SU-DHL-6 (cell line): ENCODE measurements around the gene AQP4.

Experiments
- H2AFZ ChIP-seq: fragments of 200-600 bp; sonication (generic); 2 replicates; pipeline ENCODE4 v1.6.1; 2014; ENCODE audit warnings: low read depth, mild to moderate bottlenecking, moderate library complexity, mixed read lengths, antibody characterized with exemption, low read length; ENCODE audit not compliant: severe bottlenecking
- H3F3A ChIP-seq: fragments of 200-600 bp; shearing (Covaris generic); 2 replicates; pipeline ENCODE4 v1.6.0; 2016; ENCODE audit warnings: antibody characterized with exemption, mild to moderate bottlenecking; ENCODE audit not compliant: insufficient read depth
- H3K27ac ChIP-seq: fragments of 200-600 bp; sonication (generic); 2 replicates; pipeline ENCODE4 v1.5.1; 2016; ENCODE audit warnings: low read depth, mild to moderate bottlenecking, low read length, moderate library complexity, mixed read lengths
- H3K27me3 ChIP-seq: fragments of 200-600 bp; sonication (generic), shearing (Covaris generic); 2 replicates; pipeline ENCODE4 v1.6.0; 2014; ENCODE audit warnings: mild to moderate bottlenecking, low read length
- H3K36me3 ChIP-seq: fragments of 200-600 bp; sonication (generic); 2 replicates; pipeline ENCODE4 v1.6.1; 2014; ENCODE audit warnings: mild to moderate bottlenecking, low read length, mixed read lengths
- H3K4me2 ChIP-seq: fragments of 300-600, 200-600 bp; shearing (Covaris generic), sonication (generic); 2 replicates; pipeline ENCODE4 v1.6.0; 2014; ENCODE audit warnings: low read length, low read depth, mild to moderate bottlenecking; ENCODE audit not compliant: poor library complexity, severe bottlenecking
- H3K4me3 ChIP-seq: fragments of 200-600 bp; sonication (generic); 2 replicates; pipeline ENCODE4 v1.5.1; 2014; ENCODE audit warnings: antibody characterized with exemption, low read length, mild to moderate bottlenecking, mixed read lengths; ENCODE audit not compliant: insufficient read depth, poor library complexity, severe bottlenecking
- H3K79me2 ChIP-seq: fragments of 200-600 bp; sonication (generic); 2 replicates; pipeline ENCODE4 v1.6.1; 2014; ENCODE audit warnings: mild to moderate bottlenecking, low read length, moderate library complexity; ENCODE audit not compliant: insufficient read depth
- H3K9ac ChIP-seq: fragments of 200-600 bp; sonication (generic); 2 replicates; pipeline ENCODE4 v1.7.0; 2014; ENCODE audit warnings: mild to moderate bottlenecking, low read length
- H3K9me2 ChIP-seq: fragments of 200-600 bp; sonication (generic); replicated peaks from 2 replicates; pipeline ENCODE4 v1.6.1; 2014; ENCODE audit warnings: low read length; ENCODE audit not compliant: insufficient read depth
- H3K9me3 ChIP-seq: fragments of 200-600 bp; sonication (generic); 2 replicates; pipeline ENCODE4 v1.6.1; 2014; ENCODE audit warnings: low read length, mixed read lengths; ENCODE audit not compliant: insufficient read depth
- H4K20me1 ChIP-seq: fragments of 200-600 bp; sonication (generic); 2 replicates; pipeline ENCODE4 v1.6.1; 2014; ENCODE audit warnings: low read depth, mild to moderate bottlenecking, antibody characterized with exemption, low read length, moderate library complexity, mixed read lengths
- EZH2phosphoT487 ChIP-seq: fragments of 200-600 bp; sonication (generic), shearing (Covaris generic); conservative IDR thresholded peaks from 2 replicates; pipeline ENCODE4 v1.6.1; 2018; ENCODE audit warnings: mild to moderate bottlenecking, antibody characterized with exemption, low read length, moderate library complexity, mixed read lengths
- TF ChIP-seq, protein P1 (sequence below): fragments of 200-600 bp; sonication (generic); IDR thresholded peaks from one replicate; pipeline ENCODE4 v1.5.1; 2017; ENCODE audit warnings: antibody characterized with exemption, mild to moderate bottlenecking, low read length, moderate library complexity; ENCODE audit not compliant: insufficient read depth, poor library complexity, severe bottlenecking

Gene AQP4

GRCh38 chr18:26821181-26821580 lies 44.3 kb downstream of the AQP4 start:
- H3K9me2 ChIP-seq: no peaks in the 10 kb centered on the region
- H3K79me2 ChIP-seq: no peaks in the 10 kb centered on the region
- no peaks in the 10 kb centered on the region for H4K20me1 ChIP-seq
- TF ChIP-seq, protein P1, sequence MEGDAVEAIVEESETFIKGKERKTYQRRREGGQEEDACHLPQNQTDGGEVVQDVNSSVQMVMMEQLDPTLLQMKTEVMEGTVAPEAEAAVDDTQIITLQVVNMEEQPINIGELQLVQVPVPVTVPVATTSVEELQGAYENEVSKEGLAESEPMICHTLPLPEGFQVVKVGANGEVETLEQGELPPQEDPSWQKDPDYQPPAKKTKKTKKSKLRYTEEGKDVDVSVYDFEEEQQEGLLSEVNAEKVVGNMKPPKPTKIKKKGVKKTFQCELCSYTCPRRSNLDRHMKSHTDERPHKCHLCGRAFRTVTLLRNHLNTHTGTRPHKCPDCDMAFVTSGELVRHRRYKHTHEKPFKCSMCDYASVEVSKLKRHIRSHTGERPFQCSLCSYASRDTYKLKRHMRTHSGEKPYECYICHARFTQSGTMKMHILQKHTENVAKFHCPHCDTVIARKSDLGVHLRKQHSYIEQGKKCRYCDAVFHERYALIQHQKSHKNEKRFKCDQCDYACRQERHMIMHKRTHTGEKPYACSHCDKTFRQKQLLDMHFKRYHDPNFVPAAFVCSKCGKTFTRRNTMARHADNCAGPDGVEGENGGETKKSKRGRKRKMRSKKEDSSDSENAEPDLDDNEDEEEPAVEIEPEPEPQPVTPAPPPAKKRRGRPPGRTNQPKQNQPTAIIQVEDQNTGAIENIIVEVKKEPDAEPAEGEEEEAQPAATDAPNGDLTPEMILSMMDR: no peak
- no peak for TF ChIP-seq EZH2phosphoT487
- H3K9ac ChIP-seq: no peak overlapping the region
- H3K27me3 ChIP-seq: no peaks in the 10 kb centered on the region
- no peak overlapping the region for H3K4me2 ChIP-seq
- peaks cover 10% of the 10 kb centered on the region; the same call in 1 of the 2 replicates for H3K9me3 ChIP-seq
- H3K4me3 ChIP-seq: no peak overlapping the region
- no peak overlapping the region for H2AFZ ChIP-seq
- H3K36me3 ChIP-seq: peaks cover 3% of the 10 kb centered on the region; the same call in 1 of the 2 replicates
- no peak overlapping the region for H3K27ac ChIP-seq
- H3F3A ChIP-seq: no peaks in the 10 kb centered on the region

DNA sequence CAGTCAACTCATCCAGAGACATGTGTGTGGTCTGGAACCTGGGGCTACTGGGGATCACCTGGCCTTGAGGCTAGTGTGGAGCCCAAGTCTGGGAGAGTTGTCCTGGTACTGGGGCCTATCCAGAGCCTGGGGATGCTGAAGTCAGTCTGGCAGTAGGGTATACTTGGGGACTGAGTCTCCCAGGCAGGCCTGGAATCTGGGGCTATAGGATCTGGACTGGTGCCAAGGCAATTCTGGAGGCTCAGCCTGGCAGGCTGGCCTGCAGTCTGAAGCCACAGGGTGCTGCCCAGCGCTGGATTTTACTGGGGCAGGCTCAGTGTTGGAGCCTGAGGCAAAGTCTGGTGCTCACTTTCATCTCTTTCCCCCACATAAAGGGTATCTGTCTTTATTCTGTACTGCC lies 46.5 kb downstream of the AQP4 start:
- Histone ChIP-seq H2AFZ (no peak overlapping the region), H3K9me3 (peaks cover 10% of the 10 kb centered on the region; the same call in 1 of the 2 replicates), H4K20me1 (no peaks in the 10 kb centered on the region), H3K9ac (no peak overlapping the region), H3K27me3 (no peaks in the 10 kb centered on the region), H3K4me3 (no peak overlapping the region), H3K4me2 (no peak overlapping the region), H3K36me3 (peaks cover 3% of the 10 kb centered on the region; the same call in 1 of the 2 replicates), H3K9me2 (no peaks in the 10 kb centered on the region), H3F3A (no peaks in the 10 kb centered on the region), H3K79me2 (no peaks in the 10 kb centered on the region), H3K27ac (no peak overlapping the region)
- TF ChIP-seq, protein P1: no peak
- TF ChIP-seq EZH2phosphoT487: no peak

GRCh38 chr18:26818461-26818860 lies 47.0 kb downstream of the AQP4 start:
- Histone ChIP-seq H4K20me1 (no peaks in the 10 kb centered on the region), H3K36me3 (peaks cover 3% of the 10 kb centered on the region; the same call in 1 of the 2 replicates), H3F3A (no peaks in the 10 kb centered on the region), H3K9me3 (peaks cover 10% of the 10 kb centered on the region; the same call in 1 of the 2 replicates), H3K27ac (no peak overlapping the region), H3K4me3 (no peak overlapping the region), H3K27me3 (no peaks in the 10 kb centered on the region), H3K9me2 (no peaks in the 10 kb centered on the region), H3K9ac (no peak overlapping the region), H3K4me2 (no peak overlapping the region), H2AFZ (no peak overlapping the region), H3K79me2 (no peaks in the 10 kb centered on the region)
- TF ChIP-seq, protein P1: no peak
- no peak for TF ChIP-seq EZH2phosphoT487
